Measurements from ENCODE around the gene XRN1. TPM values are rescaled to one million over a fixed set of nuclear protein-coding genes. Genes with fewer than 3 reads are reported as not detected.

Gene XRN1
- total and polyA plus RNA-seq, 2 donors (not counting 1 experiment from before 2014, with no cell fraction given): 19.9 to 55.7 TPM

- peak in 1 of 2 donors; percentile 22 for DNase-seq (ENCODE audit: low read depth in 2 of 2)
- Histone ChIP-seq H4K20me1 (ENCODE audit: control insufficient read depth, extremely low read depth, insufficient read depth, low read length) (no peaks in the 10 kb centered on the region), H3K4me1 (ENCODE audit: control insufficient read depth, extremely low read depth, insufficient read depth, low read length) (no peaks in the 10 kb centered on the region)
These were observed 179.4 kb downstream of the XRN1 start for GRCh38 chr3:142268426-142268825.

GRCh38 chr3:142267269-142267668 lies 180.6 kb downstream of the XRN1 start:
- H3K4me1 ChIP-seq (ENCODE audit: control insufficient read depth, extremely low read depth, insufficient read depth, low read length): no peaks in the 10 kb centered on the region
- no peak overlapping the region for H2AFZ ChIP-seq (ENCODE audit: low read length)
- no peaks in the 10 kb centered on the region for H3K36me3 ChIP-seq (ENCODE audit: control insufficient read depth, insufficient read depth, low read length)
- H3K79me2 ChIP-seq (ENCODE audit: control insufficient read depth, insufficient read depth, low read length): no peaks in the 10 kb centered on the region
- H3K27me3 ChIP-seq (ENCODE audit: control insufficient read depth, insufficient read depth, low read length): no peaks in the 10 kb centered on the region
- no peaks in the 10 kb centered on the region for H4K20me1 ChIP-seq (ENCODE audit: control insufficient read depth, extremely low read depth, insufficient read depth, low read length)
- H3K9ac ChIP-seq (ENCODE audit: insufficient read depth, low read length): no peak overlapping the region
- no peak overlapping the region for H3K27ac ChIP-seq (ENCODE audit: insufficient read depth, low read length)
- no peak for DNase-seq (ENCODE audit: low read depth in 2 of 2)
- H3K4me3 ChIP-seq (replicated peaks in 1 of 4; ENCODE audit: control extremely low read depth in 1 of 4, insufficient read depth in 1 of 4, low read depth in 3 of 4, low read length in 4 of 4): no peak overlapping the region
- H3K9me3 ChIP-seq (ENCODE audit: control insufficient read depth, insufficient read depth, low read depth, low read length): no peaks in the 10 kb centered on the region
- no peak overlapping the region for H3K4me2 ChIP-seq (ENCODE audit: extremely low read depth, insufficient read depth, low read length)
- TF ChIP-seq EZH2 (IDR thresholded peaks at IDR 0.05; ENCODE audit: low read length, missing control alignments): no peak
- TF ChIP-seq, protein P1, sequence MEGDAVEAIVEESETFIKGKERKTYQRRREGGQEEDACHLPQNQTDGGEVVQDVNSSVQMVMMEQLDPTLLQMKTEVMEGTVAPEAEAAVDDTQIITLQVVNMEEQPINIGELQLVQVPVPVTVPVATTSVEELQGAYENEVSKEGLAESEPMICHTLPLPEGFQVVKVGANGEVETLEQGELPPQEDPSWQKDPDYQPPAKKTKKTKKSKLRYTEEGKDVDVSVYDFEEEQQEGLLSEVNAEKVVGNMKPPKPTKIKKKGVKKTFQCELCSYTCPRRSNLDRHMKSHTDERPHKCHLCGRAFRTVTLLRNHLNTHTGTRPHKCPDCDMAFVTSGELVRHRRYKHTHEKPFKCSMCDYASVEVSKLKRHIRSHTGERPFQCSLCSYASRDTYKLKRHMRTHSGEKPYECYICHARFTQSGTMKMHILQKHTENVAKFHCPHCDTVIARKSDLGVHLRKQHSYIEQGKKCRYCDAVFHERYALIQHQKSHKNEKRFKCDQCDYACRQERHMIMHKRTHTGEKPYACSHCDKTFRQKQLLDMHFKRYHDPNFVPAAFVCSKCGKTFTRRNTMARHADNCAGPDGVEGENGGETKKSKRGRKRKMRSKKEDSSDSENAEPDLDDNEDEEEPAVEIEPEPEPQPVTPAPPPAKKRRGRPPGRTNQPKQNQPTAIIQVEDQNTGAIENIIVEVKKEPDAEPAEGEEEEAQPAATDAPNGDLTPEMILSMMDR (conservative IDR thresholded peaks at IDR 0.05 in 1 of 2, IDR thresholded peaks at IDR 0.05 in 1 of 2; ENCODE audit: low read depth in 1 of 2, low read length in 2 of 2): no peak

More at GRCh38 chr3:142268426-142268825, 179.4 kb downstream of the XRN1 start:
- Histone ChIP-seq H3K27me3 (ENCODE audit: control insufficient read depth, insufficient read depth, low read length) (no peaks in the 10 kb centered on the region), H3K9me3 (ENCODE audit: control insufficient read depth, insufficient read depth, low read depth, low read length) (no peaks in the 10 kb centered on the region), H3K36me3 (ENCODE audit: control insufficient read depth, insufficient read depth, low read length) (no peaks in the 10 kb centered on the region), H3K79me2 (ENCODE audit: control insufficient read depth, insufficient read depth, low read length) (no peaks in the 10 kb centered on the region), H3K27ac (ENCODE audit: insufficient read depth, low read length) (no peak overlapping the region), H3K4me2 (ENCODE audit: extremely low read depth, insufficient read depth, low read length) (no peak overlapping the region), H3K4me3 (replicated peaks in 1 of 4; ENCODE audit: control extremely low read depth in 1 of 4, insufficient read depth in 1 of 4, low read depth in 3 of 4, low read length in 4 of 4) (no peak overlapping the region), H2AFZ (ENCODE audit: low read length) (peak overlapping the region; percentile 62), H3K9ac (ENCODE audit: insufficient read depth, low read length) (no peak overlapping the region)
- TF ChIP-seq, protein P1 (conservative IDR thresholded peaks at IDR 0.05 in 1 of 2, IDR thresholded peaks at IDR 0.05 in 1 of 2; ENCODE audit: low read depth in 1 of 2, low read length in 2 of 2): no peak

DNA sequence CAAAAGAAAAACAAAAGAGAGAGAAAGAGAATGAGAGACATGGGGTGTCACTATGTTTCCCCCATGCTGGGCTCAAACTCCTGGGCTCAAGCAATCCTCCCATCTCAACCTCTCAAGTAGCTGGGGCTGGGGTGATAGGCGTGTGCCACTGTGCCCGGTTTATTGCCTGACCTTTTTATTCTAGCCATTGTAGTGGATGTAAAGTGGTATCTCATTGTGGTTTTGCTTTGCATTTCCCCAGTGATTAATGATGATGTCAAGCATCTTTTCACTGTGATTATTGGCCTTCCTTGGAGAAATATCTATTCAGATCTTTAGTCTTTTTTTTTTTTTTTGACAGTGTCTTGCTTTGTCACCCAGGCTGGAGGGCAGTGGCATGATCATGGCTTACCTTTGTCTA lies 184.7 kb downstream of the XRN1 start:
- H3K36me3 ChIP-seq (ENCODE audit: control insufficient read depth, insufficient read depth, low read length): no peaks in the 10 kb centered on the region
- DNase-seq (ENCODE audit: low read depth in 2 of 2): peak in 1 of 2 donors; percentile 19
- TF ChIP-seq, protein P1 (conservative IDR thresholded peaks at IDR 0.05 in 1 of 2, IDR thresholded peaks at IDR 0.05 in 1 of 2; ENCODE audit: low read depth in 1 of 2, low read length in 2 of 2): no peak

More for the DNA sequence above, 184.7 kb downstream of the XRN1 start:
- Histone ChIP-seq H2AFZ (ENCODE audit: low read length) (no peak overlapping the region), H3K9ac (ENCODE audit: insufficient read depth, low read length) (no peak overlapping the region), H3K27ac (ENCODE audit: insufficient read depth, low read length) (no peak overlapping the region), H3K79me2 (ENCODE audit: control insufficient read depth, insufficient read depth, low read length) (no peaks in the 10 kb centered on the region), H3K4me3 (replicated peaks in 1 of 4; ENCODE audit: control extremely low read depth in 1 of 4, insufficient read depth in 1 of 4, low read depth in 3 of 4, low read length in 4 of 4) (no peak overlapping the region), H3K4me2 (ENCODE audit: extremely low read depth, insufficient read depth, low read length) (no peak overlapping the region), H4K20me1 (ENCODE audit: control insufficient read depth, extremely low read depth, insufficient read depth, low read length) (no peaks in the 10 kb centered on the region), H3K27me3 (ENCODE audit: control insufficient read depth, insufficient read depth, low read length) (no peaks in the 10 kb centered on the region), H3K4me1 (ENCODE audit: control insufficient read depth, extremely low read depth, insufficient read depth, low read length) (no peaks in the 10 kb centered on the region), H3K9me3 (ENCODE audit: control insufficient read depth, insufficient read depth, low read depth, low read length) (no peaks in the 10 kb centered on the region)
